AG10803 (cell line): ENCODE data around the gene G3BP2.

Experiments used
- DNase-seq: peaks from one replicate; pipeline ENCODE4 v3.0.0; 2010; ENCODE audit warnings: low read depth
- H3K4me3 ChIP-seq: 2 replicates; pipeline ENCODE4 v1.5.1; 2011; ENCODE audit warnings: mild to moderate bottlenecking, low read length, control low read depth
- CTCF ChIP-seq: conservative IDR thresholded peaks from 2 replicates; pipeline ENCODE4 v1.5.1; 2011; ENCODE audit warnings: mild to moderate bottlenecking, low read length, control low read depth, inconsistent platforms

G3BP2 gene

GRCh38 chr4:75655562-75655961 lies 17.6 kb downstream of the G3BP2 start:
- TF ChIP-seq CTCF, result no peak
- no peak for DNase-seq
- H3K4me3 ChIP-seq, result no peak overlapping the region

GRCh38 chr4:75654905-75655304 lies 18.3 kb downstream of the G3BP2 start:
- DNase-seq, result no peak
- TF ChIP-seq CTCF, result no peak
- no peak overlapping the region for H3K4me3 ChIP-seq

GRCh38 chr4:75653845-75654503 lies 19.2 kb downstream of the G3BP2 start:
- no peak overlapping the region for H3K4me3 ChIP-seq
- peak; percentile 53 for DNase-seq
- peak; percentile 71 for TF ChIP-seq CTCF

- H3K4me3 ChIP-seq, result no peak overlapping the region
- TF ChIP-seq CTCF, result no peak
- DNase-seq, result no peak
These were observed 29.1 kb downstream of the G3BP2 start for GRCh38 chr4:75644095-75644494.

GRCh38 chr4:75643651-75644050 lies 29.6 kb downstream of the G3BP2 start:
- no peak overlapping the region for H3K4me3 ChIP-seq
- no peak for TF ChIP-seq CTCF

GRCh38 chr4:75639124-75639695 lies 34.0 kb downstream of the G3BP2 start:
- no peak for DNase-seq
- H3K4me3 ChIP-seq, result no peak overlapping the region
- TF ChIP-seq CTCF, result no peak

More at GRCh38 chr4:75643651-75644050, 29.6 kb downstream of the G3BP2 start:
- peak; percentile 55 for DNase-seq

GRCh38 chr4:75637827-75638226 lies 35.4 kb downstream of the G3BP2 start:
- no peak overlapping the region for H3K4me3 ChIP-seq
- DNase-seq, result no peak
- TF ChIP-seq CTCF, result no peak
